ENCODE measurements around the gene SCAF11.

DNA sequence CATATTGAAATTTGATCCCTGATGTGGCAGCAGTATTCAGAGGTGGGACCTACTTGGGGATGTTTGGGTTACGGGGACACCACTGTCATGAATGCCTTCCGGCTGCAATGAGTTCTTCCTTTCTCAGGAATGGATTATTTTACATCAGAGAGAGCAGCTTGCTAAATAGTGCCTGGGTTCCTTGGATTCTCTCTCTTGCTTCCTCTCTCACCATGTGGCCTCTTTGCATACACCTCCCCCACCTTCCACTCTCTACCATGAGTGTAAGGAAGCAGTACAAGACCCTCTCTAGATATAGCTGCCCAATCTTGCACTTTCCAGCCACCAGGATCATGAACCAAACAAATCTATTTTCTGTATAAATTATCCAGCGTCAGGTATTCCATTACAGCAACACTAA, 15.4 kb upstream of the SCAF11 start:
- TF ChIP-seq, protein P1, sequence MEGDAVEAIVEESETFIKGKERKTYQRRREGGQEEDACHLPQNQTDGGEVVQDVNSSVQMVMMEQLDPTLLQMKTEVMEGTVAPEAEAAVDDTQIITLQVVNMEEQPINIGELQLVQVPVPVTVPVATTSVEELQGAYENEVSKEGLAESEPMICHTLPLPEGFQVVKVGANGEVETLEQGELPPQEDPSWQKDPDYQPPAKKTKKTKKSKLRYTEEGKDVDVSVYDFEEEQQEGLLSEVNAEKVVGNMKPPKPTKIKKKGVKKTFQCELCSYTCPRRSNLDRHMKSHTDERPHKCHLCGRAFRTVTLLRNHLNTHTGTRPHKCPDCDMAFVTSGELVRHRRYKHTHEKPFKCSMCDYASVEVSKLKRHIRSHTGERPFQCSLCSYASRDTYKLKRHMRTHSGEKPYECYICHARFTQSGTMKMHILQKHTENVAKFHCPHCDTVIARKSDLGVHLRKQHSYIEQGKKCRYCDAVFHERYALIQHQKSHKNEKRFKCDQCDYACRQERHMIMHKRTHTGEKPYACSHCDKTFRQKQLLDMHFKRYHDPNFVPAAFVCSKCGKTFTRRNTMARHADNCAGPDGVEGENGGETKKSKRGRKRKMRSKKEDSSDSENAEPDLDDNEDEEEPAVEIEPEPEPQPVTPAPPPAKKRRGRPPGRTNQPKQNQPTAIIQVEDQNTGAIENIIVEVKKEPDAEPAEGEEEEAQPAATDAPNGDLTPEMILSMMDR (conservative IDR thresholded peaks at IDR 0.05): no peak
- TF ChIP-seq ZFX (IDR thresholded peaks at IDR 0.05): no peak
